Astrocyte (in vitro differentiated cells and primary cell): ENCODE measurements around the gene POU1F1.

Experiments
- EZH2 ChIP-seq: IDR thresholded peaks from 2 replicates; pipeline ENCODE4 v1.6.1; 2012; ENCODE audit warnings: mild to moderate bottlenecking, low read length, inconsistent platforms; ENCODE audit not compliant: insufficient read depth
- TF ChIP-seq, protein P1 (sequence below): IDR thresholded peaks from 2 replicates; pipeline ENCODE4 v1.5.1; 2011; ENCODE audit warnings: low read depth, mild to moderate bottlenecking, inconsistent platforms, low read length, moderate library complexity; ENCODE audit not compliant: insufficient read depth

DNA sequence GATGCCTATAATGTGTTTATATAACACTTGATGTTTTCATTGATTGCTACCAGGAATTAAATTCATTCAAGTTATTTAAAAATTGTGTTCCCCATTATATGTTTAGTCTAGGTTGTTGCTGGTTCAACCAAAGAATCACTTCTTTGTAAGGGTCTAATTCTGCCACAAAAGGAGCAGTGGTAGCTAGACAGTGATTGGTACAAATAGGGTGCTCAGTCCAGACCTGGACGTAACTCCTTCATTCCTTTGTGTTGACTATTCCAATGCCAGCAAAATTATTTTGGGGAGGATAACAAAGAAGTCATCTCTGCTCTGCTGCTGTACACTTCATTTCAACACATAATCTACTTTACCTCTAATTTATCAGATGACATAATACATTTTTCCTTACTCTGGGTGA lies 48.1 kb downstream of the POU1F1 start:
- TF ChIP-seq, protein P1, sequence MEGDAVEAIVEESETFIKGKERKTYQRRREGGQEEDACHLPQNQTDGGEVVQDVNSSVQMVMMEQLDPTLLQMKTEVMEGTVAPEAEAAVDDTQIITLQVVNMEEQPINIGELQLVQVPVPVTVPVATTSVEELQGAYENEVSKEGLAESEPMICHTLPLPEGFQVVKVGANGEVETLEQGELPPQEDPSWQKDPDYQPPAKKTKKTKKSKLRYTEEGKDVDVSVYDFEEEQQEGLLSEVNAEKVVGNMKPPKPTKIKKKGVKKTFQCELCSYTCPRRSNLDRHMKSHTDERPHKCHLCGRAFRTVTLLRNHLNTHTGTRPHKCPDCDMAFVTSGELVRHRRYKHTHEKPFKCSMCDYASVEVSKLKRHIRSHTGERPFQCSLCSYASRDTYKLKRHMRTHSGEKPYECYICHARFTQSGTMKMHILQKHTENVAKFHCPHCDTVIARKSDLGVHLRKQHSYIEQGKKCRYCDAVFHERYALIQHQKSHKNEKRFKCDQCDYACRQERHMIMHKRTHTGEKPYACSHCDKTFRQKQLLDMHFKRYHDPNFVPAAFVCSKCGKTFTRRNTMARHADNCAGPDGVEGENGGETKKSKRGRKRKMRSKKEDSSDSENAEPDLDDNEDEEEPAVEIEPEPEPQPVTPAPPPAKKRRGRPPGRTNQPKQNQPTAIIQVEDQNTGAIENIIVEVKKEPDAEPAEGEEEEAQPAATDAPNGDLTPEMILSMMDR = no peak
- TF ChIP-seq EZH2 = no peak
